PC-9 (cell line): ENCODE measurements around the gene BLM. TPM values are rescaled to one million over a fixed set of nuclear protein-coding genes. Genes with fewer than 3 reads are reported as not detected.

Experiments
- BruUV-seq: library from RNA; stranded (reverse); fragments of 400-500 nt; replicated peaks from 2 replicates; lab custom pipeline; 2021; lab: Mats Ljungman, UMichigan
- CTCF ChIA-PET: fragments of 300-600 bp; sonication (Branson Sonifier 250); formaldehyde crosslinking; loops from one replicate; lab custom pipeline; 2022; ENCODE audit warnings: antibody characterized with exemption; lab: Charles Lee
- POLR2A ChIA-PET: fragments of 300-600 bp; sonication (Branson Sonifier 250); formaldehyde crosslinking; loops from one replicate; lab custom pipeline; 2022; ENCODE audit warnings: antibody characterized with exemption; ENCODE audit not compliant: unreplicated experiment; lab: Charles Lee
- DNase-seq, 2 experiments: peaks; one replicate each; pipeline versions ENCODE4 v3.0.0 to v3.0.0-alpha.2; 2015 to 2022; ENCODE audit warnings: mixed read lengths in 1 of 2
- H2AFZ ChIP-seq: fragments of 200-600 bp; sonication (generic); 2 replicates; pipeline ENCODE4 v1.8.1; 2017; ENCODE audit warnings: antibody characterized with exemption
- H3F3A ChIP-seq: fragments of 200-600 bp; sonication (generic); 2 replicates; pipeline ENCODE4 v1.8.1; 2017; ENCODE audit warnings: antibody characterized with exemption, mild to moderate bottlenecking, low read depth; ENCODE audit not compliant: insufficient read depth
- H3K27ac ChIP-seq: fragments of 200-600 bp; sonication (generic); 2 replicates; pipeline ENCODE4 v1.6.1; 2016; ENCODE audit warnings: mixed run types
- H3K27me3 ChIP-seq: fragments of 200-600 bp; sonication (generic); 2 replicates; pipeline ENCODE4 v1.6.1; 2016; ENCODE audit warnings: low read depth, mixed run types; ENCODE audit not compliant: insufficient read depth
- H3K36me3 ChIP-seq: fragments of 200-600 bp; sonication (generic); 2 replicates; pipeline ENCODE4 v1.6.1; 2016; ENCODE audit warnings: low read depth, mixed run types
- H3K4me1 ChIP-seq: fragments of 200-600 bp; sonication (generic); replicated peaks from 2 replicates; pipeline ENCODE4 v1.6.1; 2016; ENCODE audit warnings: mixed run types; ENCODE audit not compliant: insufficient read depth
- H3K4me2 ChIP-seq: fragments of 200-600 bp; sonication (generic); 2 replicates; pipeline ENCODE4 v1.6.1; 2017; ENCODE audit warnings: mixed run types
- H3K4me3 ChIP-seq: fragments of 200-600 bp; sonication (generic); 2 replicates; pipeline ENCODE4 v1.6.1; 2016; ENCODE audit warnings: mixed run types
- H3K79me2 ChIP-seq: fragments of 200-600 bp; sonication (generic); 2 replicates; pipeline ENCODE4 v1.6.1; 2017; ENCODE audit warnings: low read depth, mixed run types
- H3K9me2 ChIP-seq: fragments of 200-600 bp; sonication (generic); 2 replicates; pipeline ENCODE4 v1.8.1; 2017; ENCODE audit warnings: mild to moderate bottlenecking; ENCODE audit not compliant: insufficient read depth
- H3K9me3 ChIP-seq: fragments of 200-600 bp; sonication (generic); 2 replicates; pipeline ENCODE4 v1.8.1; 2016; ENCODE audit warnings: low read depth; ENCODE audit not compliant: insufficient read depth
- H4K20me1 ChIP-seq: fragments of 200-600 bp; sonication (generic); 2 replicates; pipeline ENCODE4 v1.8.1; 2017; ENCODE audit not compliant: insufficient read depth
- CTCF ChIP-seq: fragments of 200-600 bp; sonication (generic); conservative IDR thresholded peaks from 2 replicates; pipeline ENCODE4 v1.6.1; 2017; ENCODE audit warnings: mixed run types, antibody characterized with exemption, mild to moderate bottlenecking, moderate library complexity
- EZH2 ChIP-seq: fragments of 200-600 bp; sonication (generic); IDR thresholded peaks from 2 replicates; pipeline ENCODE4 v1.8.0; 2017; ENCODE audit warnings: antibody characterized with exemption, low read depth
- intact Hi-C: fragments of 100-400 bp; cut with micrococcal nuclease; formaldehyde crosslinking; loops from one replicate; pipeline ENCODE4 v1.10.0; 2022; ENCODE audit not compliant: unreplicated experiment
- total RNA-seq: library from RNA; stranded (reverse); gene quantifications from 2 replicates; pipeline ENCODE4 v1.2.3, GENCODE V29; 2021

The BLM gene
- total RNA-seq, 1 experiment from 2014 or later: 19.1 TPM

GRCh38 chr15:90750186-90750585, 33.0 kb downstream of the BLM start:
- CTCF ChIA-PET: no interaction called here
- H3K27ac ChIP-seq: no peak overlapping the region

DNA sequence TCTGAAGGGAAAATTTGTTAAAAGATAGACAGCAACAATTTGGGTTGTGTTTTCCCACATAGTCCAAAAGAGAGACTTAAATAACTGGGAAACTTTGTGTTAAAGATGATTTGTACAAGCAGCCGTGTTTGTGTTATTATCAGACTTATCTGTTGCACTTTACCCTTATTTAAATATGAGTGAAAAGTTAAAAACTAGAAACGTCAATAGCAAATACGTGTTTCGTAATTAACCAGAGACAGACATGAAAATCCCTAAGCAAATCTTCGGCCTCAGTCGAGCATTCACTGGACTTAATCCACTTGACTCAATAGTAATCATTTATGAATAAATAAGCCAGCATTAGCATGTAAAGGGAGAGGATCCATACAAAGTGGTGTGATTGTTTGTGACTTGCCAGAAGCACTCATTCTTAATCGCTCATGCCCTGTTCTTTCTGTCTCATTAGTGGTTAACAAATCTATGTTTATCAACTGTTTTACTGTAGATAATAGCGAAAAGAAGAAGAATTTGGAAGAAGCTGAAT, 34.2 kb downstream of the BLM start:
- DNase-seq: no peak
- H2AFZ ChIP-seq: no peak overlapping the region
- no peaks in the 10 kb centered on the region for H3K27me3 ChIP-seq
- H3K9me3 ChIP-seq: no peaks in the 10 kb centered on the region
- no TSS peak for BruUV-seq
- intact Hi-C loops: no loop called here
- ChIA-PET POLR2A (no interaction called here), CTCF (interaction anchor here (0.6 to 0.7 kb wide), 2 partner anchors 37 to 134 kb away, joined by 3 read pairs; no protein-coding TSS in a partner anchor)
- H3F3A ChIP-seq: 0 out of 2 replicates have a peak, but pooled peaks cover 7% of the 10 kb centered on the region
- no peak overlapping the region for H3K4me3 ChIP-seq
- H3K9me2 ChIP-seq: no peaks in the 10 kb centered on the region
- H3K36me3 ChIP-seq: peaks cover 4% of the 10 kb centered on the region; the same call in 1 of the 2 replicates
- H3K4me2 ChIP-seq: no peak overlapping the region
- H4K20me1 ChIP-seq: no peaks in the 10 kb centered on the region
- no peaks in the 10 kb centered on the region for H3K4me1 ChIP-seq
- H3K79me2 ChIP-seq: no peaks in the 10 kb centered on the region
- no peak overlapping the region for H3K27ac ChIP-seq
- no peak for TF ChIP-seq EZH2
- TF ChIP-seq CTCF: no peak

More at GRCh38 chr15:90750186-90750585, 33.0 kb downstream of the BLM start:
- DNase-seq: no peak
- Histone ChIP-seq H2AFZ (no peak overlapping the region), H3F3A (0 out of 2 replicates have a peak, but pooled peaks cover 7% of the 10 kb centered on the region), H3K36me3 (peaks cover 4% of the 10 kb centered on the region; the same call in 1 of the 2 replicates), H4K20me1 (no peaks in the 10 kb centered on the region), H3K27me3 (no peaks in the 10 kb centered on the region), H3K9me2 (no peaks in the 10 kb centered on the region), H3K4me3 (no peak overlapping the region), H3K4me2 (no peak overlapping the region), H3K9me3 (no peaks in the 10 kb centered on the region), H3K4me1 (no peaks in the 10 kb centered on the region), H3K79me2 (no peaks in the 10 kb centered on the region)
- BruUV-seq: no TSS peak
- intact Hi-C loops: no loop called here
- TF ChIP-seq CTCF (no peak), EZH2 (no peak)
- POLR2A ChIA-PET: no interaction called here

- POLR2A ChIA-PET: no interaction called here
- no peaks in the 10 kb centered on the region for H3K36me3 ChIP-seq
These were observed 39.8 kb downstream of the BLM start for GRCh38 chr15:90756916-90757315.

More at GRCh38 chr15:90756916-90757315, 39.8 kb downstream of the BLM start:
- Histone ChIP-seq H3K27ac (no peak overlapping the region), H3K9me3 (no peaks in the 10 kb centered on the region), H3K27me3 (no peaks in the 10 kb centered on the region), H3K9me2 (no peaks in the 10 kb centered on the region), H3F3A (no peaks in the 10 kb centered on the region), H3K4me1 (no peaks in the 10 kb centered on the region), H3K4me3 (no peak overlapping the region), H2AFZ (no peak overlapping the region), H3K79me2 (no peaks in the 10 kb centered on the region), H4K20me1 (no peaks in the 10 kb centered on the region), H3K4me2 (no peak overlapping the region)
- no peak for DNase-seq
- intact Hi-C loops: no loop called here
- TF ChIP-seq CTCF (no peak), EZH2 (no peak)
- BruUV-seq: no TSS peak
- CTCF ChIA-PET: no interaction called here
